GM12891 (cell line): ENCODE data around the gene LHX2.
A peak's percentile ranks its signal among the peaks of the same experiment; 100 is the strongest.

ENCODE experiments used
- DNase-seq: peaks from one replicate; pipeline ENCODE4 v3.0.0; 2011; ENCODE audit warnings: low spot score; ENCODE audit not compliant: insufficient read length
- FAIRE-seq: peaks from 2 replicates; lab custom pipeline; 2011; peaks lifted over from hg19 to GRCh38; lab: Jason Lieb, UNC
- PAX5 ChIP-seq: IDR thresholded peaks from 2 replicates; pipeline ENCODE4 v1.6.1; 2011; ENCODE audit warnings: low read length, moderate library complexity, mild to moderate bottlenecking; ENCODE audit not compliant: insufficient read depth, severe bottlenecking
- POLR2A ChIP-seq: IDR thresholded peaks from 2 replicates; pipeline ENCODE4 v1.6.1; 2011; ENCODE audit warnings: low read depth, low read length, control low read depth
- POLR2AphosphoS5 ChIP-seq: IDR thresholded peaks from 2 replicates; pipeline ENCODE4 v1.6.1; 2011; ENCODE audit warnings: low read depth, low read length, control low read depth
- POU2F2 ChIP-seq: IDR thresholded peaks from 2 replicates; pipeline ENCODE4 v1.6.1; 2011; ENCODE audit warnings: low read depth, mild to moderate bottlenecking, control low read depth, low read length, moderate library complexity
- SPI1 ChIP-seq: IDR thresholded peaks from 2 replicates; pipeline ENCODE4 v1.6.1; 2011; ENCODE audit warnings: low read depth, low read length, control low read depth
- TAF1 ChIP-seq: IDR thresholded peaks from 2 replicates; pipeline ENCODE4 v1.6.1; 2011; ENCODE audit warnings: low read depth, low read length, control low read depth

LHX2 gene

DNA sequence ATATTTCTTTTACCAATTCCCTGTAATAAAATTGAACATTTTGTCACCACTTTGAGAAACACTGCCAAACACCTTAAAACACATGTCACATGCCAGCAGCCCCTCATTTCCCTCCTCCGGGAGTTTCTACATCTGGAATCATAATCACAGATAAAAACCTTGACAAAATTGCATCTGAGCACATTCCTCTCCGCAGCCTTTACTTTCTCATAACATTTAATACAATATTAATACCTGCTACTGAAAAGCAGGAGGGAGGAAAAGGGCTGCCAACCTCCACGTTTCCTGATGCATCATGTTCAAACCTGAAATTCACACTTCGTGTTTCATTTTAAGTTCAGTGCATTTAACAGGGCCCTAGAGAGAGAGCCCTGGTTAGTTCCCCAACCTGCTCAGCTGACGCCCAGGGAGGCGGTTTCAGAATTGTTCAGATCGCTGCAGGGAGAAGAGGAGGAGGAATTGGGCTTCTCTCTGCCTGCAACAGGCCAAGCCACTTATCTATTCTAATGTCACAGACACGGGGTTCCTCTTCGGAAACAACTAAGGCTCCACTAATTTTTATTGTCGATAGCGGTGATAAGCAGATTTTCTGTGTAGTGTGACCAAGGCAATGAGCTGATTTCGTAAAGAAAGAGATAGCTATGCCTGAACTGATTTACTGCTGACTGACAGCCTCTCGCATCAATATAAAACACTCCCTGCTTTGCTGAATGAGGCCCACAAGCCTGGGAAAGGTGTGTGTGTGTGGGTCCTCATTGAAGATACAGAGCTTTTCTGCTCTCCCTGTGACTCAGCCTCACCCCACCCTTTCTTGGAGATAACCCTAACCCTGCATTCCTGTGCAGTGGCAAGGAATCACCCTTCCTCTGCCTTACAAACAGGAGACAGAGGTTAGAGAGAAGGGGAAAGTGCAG, 4.9 kb upstream of the LHX2 start:
- FAIRE-seq (no peak), DNase-seq (no peak)
- TF ChIP-seq POU2F2 (no peak), PAX5 (no peak), TAF1 (no peak), SPI1 (no peak), POLR2AphosphoS5 (no peak), POLR2A (no peak)

DNA sequence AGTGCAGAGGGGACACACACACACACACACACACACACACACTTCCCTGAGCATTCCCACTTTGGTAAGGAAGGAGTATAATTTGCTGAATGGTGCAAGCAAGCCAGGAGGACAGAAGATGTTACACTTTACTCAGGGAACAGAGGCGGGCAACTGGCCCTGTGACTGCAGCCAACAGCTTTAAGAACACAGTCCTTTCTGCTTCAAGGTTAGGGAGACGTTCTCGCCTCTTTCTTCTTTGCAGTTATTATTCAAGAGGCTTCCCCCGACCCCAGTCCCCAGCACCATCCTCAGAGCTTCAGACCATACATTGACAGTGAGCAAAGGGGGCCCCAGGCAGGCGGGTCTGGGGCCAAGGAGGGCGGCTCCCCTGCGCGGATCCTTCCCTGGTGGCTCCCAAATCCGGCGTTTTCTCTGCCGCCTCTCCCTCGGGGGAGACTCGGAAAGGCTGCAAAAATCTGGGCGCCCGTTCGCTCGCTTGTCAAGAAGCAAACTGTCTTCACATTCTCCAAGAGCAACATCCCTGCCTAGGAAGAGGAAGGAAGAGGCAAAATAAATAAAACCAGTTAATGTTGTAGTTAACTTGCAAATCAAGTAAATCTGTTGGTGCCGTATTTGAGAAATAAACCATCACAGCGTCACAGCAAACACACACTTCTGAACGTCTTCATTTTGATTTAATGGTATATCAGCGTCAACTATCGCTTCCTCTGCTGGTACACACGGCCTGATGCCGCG, 3.8 kb upstream of the LHX2 start:
- TF ChIP-seq POLR2A (no peak), POU2F2 (no peak), POLR2AphosphoS5 (no peak), SPI1 (no peak), TAF1 (no peak), PAX5 (no peak)
- no peak for DNase-seq
- peak; percentile 23 for FAIRE-seq

DNA sequence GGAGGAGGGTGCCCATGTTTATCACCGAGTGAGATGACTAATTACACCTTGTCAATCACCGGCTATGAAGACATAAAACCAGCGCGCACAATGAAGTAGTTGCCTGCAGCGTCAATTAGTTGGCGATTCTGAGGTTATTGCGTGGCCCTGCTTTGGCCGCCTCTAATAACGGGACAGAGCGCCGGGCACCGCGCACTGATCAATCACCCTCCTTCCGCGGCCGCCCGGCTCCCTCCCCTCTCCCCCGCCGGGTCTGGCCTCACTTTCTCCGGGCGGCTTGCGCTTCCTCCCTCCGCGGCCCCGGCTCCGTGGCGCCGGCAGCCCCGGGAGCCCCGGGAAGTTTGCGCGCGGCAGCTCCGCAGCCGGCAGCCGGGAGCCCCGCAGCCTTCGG, 3.3 kb upstream of the LHX2 start:
- FAIRE-seq, result peak; percentile 41
- DNase-seq, result no peak
- TF ChIP-seq POLR2A, result no peak

DNA sequence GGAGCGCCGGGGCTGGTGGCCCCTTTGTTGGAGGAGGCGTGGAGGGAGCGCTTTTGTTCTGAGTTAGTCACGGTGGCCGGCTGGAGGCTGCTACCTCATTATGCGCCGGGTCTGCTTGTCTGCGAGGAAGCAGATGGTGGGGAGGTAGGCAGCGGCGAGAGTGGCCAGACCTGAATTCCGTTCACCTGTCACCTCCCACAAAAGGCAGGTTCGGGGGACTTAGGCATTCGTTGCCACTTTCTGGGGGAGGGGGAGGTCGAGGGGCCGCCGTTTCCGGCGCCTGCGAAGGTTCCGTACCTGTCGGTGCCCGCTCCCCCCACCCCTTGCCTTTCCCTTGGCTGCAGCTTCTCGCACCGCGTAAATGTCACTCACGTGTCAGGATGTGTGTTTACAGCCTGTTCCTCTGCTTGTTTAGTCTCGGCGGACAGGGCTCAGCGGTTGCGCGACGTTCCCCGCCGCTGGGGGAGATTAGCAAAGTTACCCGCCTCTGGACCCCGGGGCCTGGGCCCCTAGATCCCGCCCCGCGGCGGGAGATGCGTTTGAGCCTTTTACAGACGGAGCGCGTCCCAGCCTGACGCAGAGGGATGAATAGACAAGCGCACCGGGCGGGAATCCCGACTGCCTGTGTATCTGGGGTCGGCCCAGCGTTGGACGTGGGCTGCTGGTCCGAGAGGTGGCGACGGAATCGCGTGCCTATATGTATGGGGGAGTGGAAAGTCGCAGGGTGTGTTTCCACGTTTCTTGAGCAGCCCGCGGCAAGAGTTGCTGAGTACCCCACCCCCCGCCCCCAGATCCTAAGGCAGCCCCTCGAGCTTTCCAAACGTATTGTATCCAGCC, 2.7 kb upstream of the LHX2 start:
- DNase-seq, result no peak
- TF ChIP-seq SPI1, result no peak
- no peak for TF ChIP-seq POU2F2
- TF ChIP-seq POLR2A, result no peak
- no peak for TF ChIP-seq POLR2AphosphoS5
- TF ChIP-seq PAX5, result no peak
- TF ChIP-seq TAF1, result no peak

DNA sequence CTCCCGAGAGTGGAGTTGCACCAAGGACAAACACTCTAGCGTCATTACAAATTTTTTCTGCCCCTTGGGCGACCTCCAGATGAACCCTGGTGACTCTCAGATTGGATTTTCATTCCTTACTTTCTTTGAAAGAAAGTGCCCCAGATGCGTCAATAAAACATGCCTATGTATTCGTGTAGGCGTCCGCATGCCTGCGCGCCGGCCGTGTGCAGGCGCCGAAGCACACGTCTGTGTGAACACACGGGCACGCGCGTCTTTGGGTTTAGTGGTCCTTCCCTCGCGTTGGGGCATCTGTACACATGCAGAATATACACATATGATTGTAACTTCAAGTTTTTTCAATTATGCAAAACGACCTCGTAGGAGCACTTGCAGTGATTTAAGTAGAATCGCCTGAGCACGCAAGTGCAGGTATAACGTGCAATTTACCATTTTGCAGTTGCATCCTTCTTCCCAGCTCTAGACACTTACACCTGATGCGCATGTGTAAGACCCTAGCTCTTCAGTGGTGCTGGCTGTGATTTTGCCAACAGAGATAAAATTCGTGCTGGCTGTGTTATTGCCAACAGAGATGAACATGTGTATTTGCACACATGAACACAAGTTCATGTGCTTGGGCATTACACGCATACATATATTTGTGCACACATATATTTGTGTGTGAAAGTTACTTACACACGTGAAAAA, 1.9 kb upstream of the LHX2 start:
- no peak for FAIRE-seq
- TF ChIP-seq SPI1 (no peak), POU2F2 (no peak), POLR2AphosphoS5 (no peak), PAX5 (no peak), POLR2A (no peak), TAF1 (no peak)
- DNase-seq, result no peak

More for the DNA sequence above, 2.7 kb upstream of the LHX2 start:
- FAIRE-seq, result peak; percentile 70

DNA sequence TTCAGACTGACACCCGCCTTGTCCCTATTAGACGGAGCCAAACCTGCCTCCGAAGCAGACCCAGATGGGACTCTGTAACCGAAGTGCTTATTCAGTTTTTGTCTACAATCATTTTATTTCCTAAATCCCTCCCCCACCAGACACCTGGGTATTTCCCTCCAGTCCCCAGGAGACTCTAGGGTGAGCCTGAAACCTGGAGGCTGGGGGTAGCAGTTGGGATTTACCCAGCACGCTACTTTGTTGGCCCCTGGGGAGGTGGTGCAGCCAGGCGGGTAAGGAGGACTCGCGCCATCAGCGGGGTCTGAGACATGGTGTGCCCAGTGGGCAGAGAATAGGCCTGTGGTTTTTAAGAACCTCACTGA, 1.3 kb upstream of the LHX2 start:
- no peak for DNase-seq
- peak; percentile 35 for FAIRE-seq
- TF ChIP-seq TAF1, result no peak
- TF ChIP-seq POU2F2, result no peak
- no peak for TF ChIP-seq PAX5
- no peak for TF ChIP-seq SPI1
- no peak for TF ChIP-seq POLR2AphosphoS5
- no peak for TF ChIP-seq POLR2A

DNA sequence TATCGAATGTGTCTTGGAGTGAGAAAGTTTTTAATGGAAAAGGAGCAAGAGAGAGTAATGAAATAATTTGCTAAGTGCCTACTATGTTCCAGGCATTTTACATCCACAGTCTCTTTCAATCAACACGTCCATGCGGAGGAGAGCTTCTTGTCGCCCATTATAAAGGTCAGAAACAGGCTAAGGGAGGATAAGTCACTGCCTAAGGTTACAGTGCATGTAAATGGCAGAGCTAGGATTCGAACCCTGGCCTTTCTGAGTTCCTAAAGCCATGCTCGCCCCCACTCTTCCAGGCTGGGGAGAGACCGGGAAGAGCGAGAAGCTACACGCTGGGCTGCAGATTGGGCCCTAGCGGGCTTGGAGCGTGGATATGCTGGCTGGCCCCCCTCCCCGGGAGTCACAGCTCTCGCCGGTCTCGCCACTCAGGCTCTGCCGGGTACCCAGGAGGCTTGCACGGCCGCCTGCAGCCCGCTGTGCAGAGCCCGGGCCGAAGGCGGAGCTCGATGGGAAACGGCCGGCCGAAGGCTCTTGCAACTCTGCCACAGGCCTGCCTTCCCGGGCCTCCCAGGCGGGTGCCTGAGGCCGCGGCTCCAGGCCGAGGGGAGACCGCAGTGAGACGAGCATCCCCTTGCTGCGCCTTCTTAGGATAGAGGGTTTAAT, 775 bp upstream of the LHX2 start:
- DNase-seq (no peak), FAIRE-seq (no peak)
- TF ChIP-seq SPI1, result no peak
- no peak for TF ChIP-seq POLR2AphosphoS5
- TF ChIP-seq POLR2A, result no peak
- TF ChIP-seq POU2F2, result no peak
- TF ChIP-seq TAF1, result no peak

DNA sequence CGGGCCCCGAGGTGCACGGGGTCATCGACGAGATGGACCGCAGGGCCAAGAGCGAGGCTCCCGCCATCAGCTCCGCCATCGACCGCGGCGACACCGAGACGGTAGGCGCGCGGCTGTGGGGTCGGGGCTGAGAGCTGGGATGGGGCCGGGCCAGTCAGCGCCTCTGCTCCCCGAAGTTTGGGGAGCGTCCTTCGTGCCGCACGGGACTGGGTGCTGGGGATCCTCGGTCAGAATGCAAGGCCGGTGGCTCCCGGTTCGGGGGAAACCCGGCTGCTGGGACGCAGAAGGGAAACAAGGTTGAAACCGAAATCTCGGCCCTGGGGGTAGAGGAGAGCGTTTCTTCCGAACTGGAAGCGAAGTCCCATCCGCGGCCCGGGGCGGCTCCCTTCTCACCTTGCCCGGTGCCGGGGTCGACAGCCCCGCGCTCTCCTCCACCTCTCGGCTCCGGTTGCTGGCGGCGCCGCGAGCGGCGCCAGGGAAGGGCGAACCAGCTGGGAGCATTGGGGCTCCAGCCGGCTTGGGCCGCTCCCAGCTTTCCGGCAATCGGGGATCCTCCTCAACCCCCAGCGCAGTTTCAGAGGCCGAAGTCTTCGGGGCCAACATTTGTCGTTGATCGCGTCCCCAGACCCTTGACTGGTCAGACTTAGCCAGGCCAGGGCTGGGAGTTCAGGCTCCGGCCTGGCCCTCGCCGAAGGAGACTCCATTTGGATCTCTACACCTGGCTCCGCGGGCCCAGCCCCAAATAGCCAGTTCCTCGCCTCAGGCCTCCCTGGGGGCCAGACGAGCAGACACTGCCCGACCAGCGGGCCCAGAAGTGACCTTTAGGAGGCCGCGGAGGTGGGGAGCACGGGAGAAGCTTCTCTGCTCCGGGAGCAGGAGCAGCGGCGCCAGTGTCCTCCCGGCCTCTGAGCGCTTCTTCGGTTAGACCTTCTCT, 1.1 kb downstream of the LHX2 start:
- DNase-seq (no peak), FAIRE-seq (no peak)
- TF ChIP-seq POU2F2 (no peak), PAX5 (no peak), POLR2A (no peak), SPI1 (no peak), TAF1 (no peak), POLR2AphosphoS5 (no peak)
